Body of pancreas (tissue), 4 donors: ENCODE data around the gene PACS1.

Source experiments
- CTCF ChIP-seq, 7 experiments: fragments of 450-650 bp in 4 of 7; fragments of 200-600 bp in 3 of 7; sonication (generic) in 3 of 7; IDR thresholded peaks; one replicate each; pipeline ENCODE4 v1.5.1; 2016 to 2019; ENCODE audit warnings: antibody characterized with exemption in 7 of 7
- POLR2A ChIP-seq, 3 donors: fragments of 450-650 bp; IDR thresholded peaks; one replicate each; pipeline ENCODE4 v1.6.1; 2016; ENCODE audit warnings: antibody characterized with exemption in 3 of 3, mild to moderate bottlenecking in 2 of 3

- TF ChIP-seq CTCF (IDR thresholded peaks at IDR 0.05) (peak in 1 of 7 experiments; percentile 4), POLR2A (IDR thresholded peaks at IDR 0.05) (peak; percentile 58 to 87 (median 86))
Observed at GRCh38 chr11:66051766-66052663, 18.1 kb upstream of the PACS1 start, which contains the start of gene SF3B2.
